ENCODE data around the gene ZDHHC3. TPM values are rescaled to one million over a fixed set of nuclear protein-coding genes. Genes with fewer than 3 reads are reported as not detected.
"Not testable (repeated sequence)": the region's sequence is repeated elsewhere in the genome, so short reads cannot be mapped to it uniquely, and the experiment has no call there.

The ZDHHC3 gene
- total RNA-seq, 1 experiment from 2014 or later, result 40.1 TPM

DNA sequence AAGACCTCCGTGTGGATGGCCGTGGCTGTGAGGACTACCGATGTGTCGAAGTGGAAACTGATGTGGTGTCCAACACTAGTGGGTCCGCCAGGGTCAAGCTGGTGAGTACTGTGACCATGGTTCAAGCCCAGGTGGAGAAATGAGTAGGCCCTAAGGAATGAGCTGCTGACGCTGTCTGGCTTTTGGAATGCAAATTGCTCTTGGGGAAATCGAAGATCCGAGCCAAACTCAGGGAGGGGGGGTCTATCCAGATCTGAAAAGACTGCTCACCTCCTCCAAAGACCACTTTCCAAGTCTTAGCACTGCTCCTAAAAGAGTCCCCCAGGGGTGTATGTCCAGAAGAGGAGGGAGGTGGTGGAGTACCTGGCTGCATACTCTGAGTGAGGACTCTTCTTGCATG lies 13.2 kb upstream of the ZDHHC3 start:
- H3K27ac Mint-ChIP-seq (ENCODE audit: low read depth, unreplicated experiment), result no peak overlapping the region
- intact Hi-C loops (cut with micrococcal nuclease), result no loop called here
- CTCF ChIA-PET, result interaction anchor here (0.6 to 1.0 kb wide), 4 partner anchors 12 to 448 kb away, joined by 3 to 5 read pairs (median 4); no protein-coding TSS in a partner anchor

DNA sequence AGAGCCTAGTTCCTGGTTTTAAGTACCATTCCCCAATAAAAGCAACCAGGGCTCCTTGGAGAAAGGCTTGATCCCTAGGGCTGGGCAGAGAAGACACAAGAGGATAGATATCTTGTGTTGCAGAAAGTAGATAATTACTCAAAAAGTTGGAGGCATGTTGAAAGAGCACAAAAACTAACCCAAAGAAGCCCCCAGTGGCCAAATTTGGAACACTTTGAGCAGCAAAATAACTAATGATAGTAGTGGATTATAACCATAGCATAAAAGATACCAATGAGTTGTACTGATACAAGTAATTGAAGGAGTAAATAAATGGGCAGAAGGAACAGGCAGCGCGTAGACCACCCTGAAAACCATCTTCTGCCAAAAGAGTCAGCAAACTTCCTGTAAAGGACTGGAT lies 12.1 kb upstream of the ZDHHC3 start:
- CTCF ChIA-PET, result interaction anchor here (0.8 to 1.4 kb wide), 3 partner anchors 10 to 49 kb away, joined by 3 read pairs; no protein-coding TSS in a partner anchor
- Mint-ChIP-seq H3K27me3 (ENCODE audit: insufficient read depth, unreplicated experiment) (no peaks in the 10 kb centered on the region), H3K9me3 (ENCODE audit: unreplicated experiment) (no peaks in the 10 kb centered on the region), H3K4me3 (ENCODE audit: unreplicated experiment) (no peak overlapping the region), H3K36me3 (ENCODE audit: insufficient read depth, unreplicated experiment) (peaks cover 54% of the 10 kb centered on the region), H3K27ac (ENCODE audit: low read depth, unreplicated experiment) (no peak overlapping the region), H3K4me1 (ENCODE audit: insufficient read depth, unreplicated experiment) (peaks cover 25% of the 10 kb centered on the region)
- TF ChIP-seq, protein P1, sequence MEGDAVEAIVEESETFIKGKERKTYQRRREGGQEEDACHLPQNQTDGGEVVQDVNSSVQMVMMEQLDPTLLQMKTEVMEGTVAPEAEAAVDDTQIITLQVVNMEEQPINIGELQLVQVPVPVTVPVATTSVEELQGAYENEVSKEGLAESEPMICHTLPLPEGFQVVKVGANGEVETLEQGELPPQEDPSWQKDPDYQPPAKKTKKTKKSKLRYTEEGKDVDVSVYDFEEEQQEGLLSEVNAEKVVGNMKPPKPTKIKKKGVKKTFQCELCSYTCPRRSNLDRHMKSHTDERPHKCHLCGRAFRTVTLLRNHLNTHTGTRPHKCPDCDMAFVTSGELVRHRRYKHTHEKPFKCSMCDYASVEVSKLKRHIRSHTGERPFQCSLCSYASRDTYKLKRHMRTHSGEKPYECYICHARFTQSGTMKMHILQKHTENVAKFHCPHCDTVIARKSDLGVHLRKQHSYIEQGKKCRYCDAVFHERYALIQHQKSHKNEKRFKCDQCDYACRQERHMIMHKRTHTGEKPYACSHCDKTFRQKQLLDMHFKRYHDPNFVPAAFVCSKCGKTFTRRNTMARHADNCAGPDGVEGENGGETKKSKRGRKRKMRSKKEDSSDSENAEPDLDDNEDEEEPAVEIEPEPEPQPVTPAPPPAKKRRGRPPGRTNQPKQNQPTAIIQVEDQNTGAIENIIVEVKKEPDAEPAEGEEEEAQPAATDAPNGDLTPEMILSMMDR (IDR thresholded peaks at IDR 0.05; ENCODE audit: unreplicated experiment), result peak; percentile 23
- BruUV-seq (replicated peaks), result no TSS peak
- DNase-seq (ENCODE audit: unreplicated experiment), result peak; percentile 23
- intact Hi-C loops (cut with micrococcal nuclease), result no loop called here
- POLR2A ChIA-PET, result interaction anchor here (0.6 to 4.0 kb wide), 3 partner anchors 11 to 93 kb away, joined by 3 to 26 read pairs (median 3); partner anchors contain the start of genes EXOSC7 and ZDHHC3

More for the DNA sequence above, 13.2 kb upstream of the ZDHHC3 start:
- no TSS peak for BruUV-seq (replicated peaks)
- Mint-ChIP-seq H3K4me3 (ENCODE audit: unreplicated experiment) (no peak overlapping the region), H3K36me3 (ENCODE audit: insufficient read depth, unreplicated experiment) (peaks cover 56% of the 10 kb centered on the region), H3K9me3 (ENCODE audit: unreplicated experiment) (no peaks in the 10 kb centered on the region), H3K4me1 (ENCODE audit: insufficient read depth, unreplicated experiment) (peaks cover 36% of the 10 kb centered on the region), H3K27me3 (ENCODE audit: insufficient read depth, unreplicated experiment) (no peaks in the 10 kb centered on the region)
- POLR2A ChIA-PET, result no interaction called here
- no peak for DNase-seq (ENCODE audit: unreplicated experiment)
- TF ChIP-seq, protein P1 (IDR thresholded peaks at IDR 0.05; ENCODE audit: unreplicated experiment), result no peak

DNA sequence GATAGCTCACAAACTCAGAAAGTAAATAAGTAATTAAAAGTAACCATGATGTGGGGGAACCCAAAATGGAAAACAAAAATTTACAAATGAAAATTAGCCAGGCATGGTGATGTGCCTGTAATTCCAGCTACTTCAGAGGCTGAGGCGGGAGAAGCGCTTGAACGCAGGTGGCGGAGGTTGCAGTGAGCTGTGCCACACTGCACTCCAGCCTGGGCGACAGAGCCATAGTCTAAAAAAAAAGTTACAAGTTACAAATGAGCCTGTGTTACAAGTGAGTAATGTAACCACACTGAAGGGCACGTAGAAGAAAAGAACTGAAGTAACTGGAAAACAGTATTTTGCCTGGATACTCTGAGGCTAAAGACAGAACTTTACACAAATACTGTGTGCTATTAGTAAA lies 11.4 kb upstream of the ZDHHC3 start:
- H3K4me1 Mint-ChIP-seq (ENCODE audit: insufficient read depth, unreplicated experiment), result peaks cover 20% of the 10 kb centered on the region
- peaks cover 47% of the 10 kb centered on the region for H3K36me3 Mint-ChIP-seq (ENCODE audit: insufficient read depth, unreplicated experiment)
- intact Hi-C loops (cut with micrococcal nuclease), result no loop called here
- ChIA-PET POLR2A (interaction anchor here (4.0 kb wide), 1 partner anchor 11 kb away, joined by 26 read pairs; the partner anchor contains the start of genes EXOSC7 and ZDHHC3), CTCF (interaction anchor here (0.8 to 1.4 kb wide), 2 partner anchors 9 to 21 kb away, joined by 3 read pairs; no protein-coding TSS in a partner anchor)
- no peak for DNase-seq (ENCODE audit: unreplicated experiment)
- no peak overlapping the region for H3K4me3 Mint-ChIP-seq (ENCODE audit: unreplicated experiment)
- no TSS peak for BruUV-seq (replicated peaks)
- H3K9me3 Mint-ChIP-seq (ENCODE audit: unreplicated experiment), result no peaks in the 10 kb centered on the region
- H3K27ac Mint-ChIP-seq (ENCODE audit: low read depth, unreplicated experiment), result no peak overlapping the region
- TF ChIP-seq, protein P1 (IDR thresholded peaks at IDR 0.05; ENCODE audit: unreplicated experiment), result no peak
- no peaks in the 10 kb centered on the region for H3K27me3 Mint-ChIP-seq (ENCODE audit: insufficient read depth, unreplicated experiment)

DNA sequence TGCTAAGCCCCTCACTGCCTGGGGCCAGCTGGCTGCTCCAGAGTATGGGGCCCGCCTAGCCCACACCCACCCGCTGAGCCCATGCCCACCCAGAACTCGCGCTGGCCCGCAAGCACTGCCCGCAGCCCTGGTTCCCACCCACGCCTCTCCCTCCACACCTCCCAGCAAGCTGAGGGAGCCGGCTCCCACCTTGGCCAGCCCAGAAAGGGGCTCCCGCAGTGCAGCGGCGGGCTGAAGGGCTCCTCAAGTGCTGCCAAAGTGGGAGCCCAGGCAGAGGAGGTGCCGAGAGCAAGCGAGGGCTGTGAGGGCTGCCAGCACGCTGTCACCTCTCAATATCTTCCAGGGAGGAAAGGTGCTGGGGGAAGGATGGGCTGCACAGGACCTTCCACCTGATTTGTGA lies 10.4 kb upstream of the ZDHHC3 start:
- BruUV-seq (replicated peaks); H3K27ac Mint-ChIP-seq (ENCODE audit: low read depth, unreplicated experiment); H3K9me3 Mint-ChIP-seq (ENCODE audit: unreplicated experiment); H3K27me3 Mint-ChIP-seq (ENCODE audit: insufficient read depth, unreplicated experiment); H3K4me3 Mint-ChIP-seq (ENCODE audit: unreplicated experiment); DNase-seq (ENCODE audit: unreplicated experiment); intact Hi-C loops (cut with micrococcal nuclease): not testable (repeated sequence)
- Mint-ChIP-seq H3K4me1 (ENCODE audit: insufficient read depth, unreplicated experiment) (peaks cover 21% of the 10 kb centered on the region), H3K36me3 (ENCODE audit: insufficient read depth, unreplicated experiment) (peaks cover 42% of the 10 kb centered on the region)
- ChIA-PET POLR2A (interaction anchor here (4.0 kb wide), 1 partner anchor 10 kb away, joined by 26 read pairs; the partner anchor contains the start of genes EXOSC7 and ZDHHC3), CTCF (interaction anchor here (0.7 to 2.1 kb wide), 3 partner anchors 10 to 34 kb away, joined by 3 to 8 read pairs (median 3); partner anchors contain the start of genes EXOSC7 and ZDHHC3)

Data from MCF 10A (cell line).